Thoracic aorta (tissue), 2 donors: Measurements from ENCODE around the gene AEN. TPM values are rescaled to one million over a fixed set of nuclear protein-coding genes. Genes with fewer than 3 reads are reported as not detected.

Experiments
- ATAC-seq: fragments of 150-250 bp; one replicate; pipeline ENCODE4 v1.8.0; 2017; ENCODE audit warnings: low read depth; ENCODE audit not compliant: insufficient number of reproducible peaks, low FRiP score
- DNase-seq: peaks from one replicate; pipeline ENCODE4 v3.0.0-alpha.2; 2020; ENCODE audit warnings: low spot score
- H3K27ac ChIP-seq, 2 donors: fragments of 200-600 bp; sonication (generic); 1 replicate in 1 of 2; 2 replicates in 1 of 2; pipeline ENCODE4 v1.5.1; 2016; ENCODE audit warnings: mild to moderate bottlenecking in 2 of 2, moderate library complexity in 2 of 2
- H3K27me3 ChIP-seq: fragments of 200-600 bp; sonication (generic); replicated peaks from 2 replicates; pipeline ENCODE4 v1.6.0; 2016; ENCODE audit warnings: mild to moderate bottlenecking; ENCODE audit not compliant: insufficient read depth
- H3K36me3 ChIP-seq: fragments of 200-600 bp; sonication (generic); one replicate; pipeline ENCODE4 v1.5.1; 2016
- H3K4me1 ChIP-seq, 2 donors: fragments of 200-600 bp; sonication (generic); 1 replicate in 1 of 2; 2 replicates in 1 of 2; pipeline versions ENCODE4 v1.5.1 to v1.6.0; 2016; ENCODE audit warnings: low read depth in 2 of 2, mild to moderate bottlenecking in 1 of 2; ENCODE audit not compliant: control insufficient read depth in 1 of 2
- H3K4me3 ChIP-seq: fragments of 200-600 bp; sonication (generic); 2 replicates; pipeline ENCODE4 v1.5.1; 2016; ENCODE audit warnings: mild to moderate bottlenecking
- H3K9me3 ChIP-seq: fragments of 200-600 bp; sonication (generic); 2 replicates; pipeline ENCODE4 v1.5.1; 2016
- CTCF ChIP-seq: fragments of 200-600 bp; sonication (generic); IDR thresholded peaks from one replicate; pipeline ENCODE4 v1.5.1; 2019; ENCODE audit warnings: antibody characterized with exemption
- total RNA-seq, 2 donors: library from RNA; depleted of rRNA; stranded (reverse); fragments of >200 nt; gene quantifications; one replicate each; pipeline versions ENCODE4 v1.1.0 to v1.2.3, GENCODE V29; 2016

Gene AEN
- total RNA-seq, 2 donors from 2014 or later: 36.0 to 36.3 TPM

GRCh38 chr15:88613074-88613944 lies 7.8 kb upstream of the AEN start:
- Histone ChIP-seq H3K27me3 (no peaks in the 10 kb centered on the region), H3K4me1 (no peaks in the 10 kb centered on the region), H3K4me3 (no peak overlapping the region), H3K9me3 (no peaks in the 10 kb centered on the region), H3K36me3 (no peaks in the 10 kb centered on the region), H3K27ac (no peak overlapping the region)
- no peak for ATAC-seq
- DNase-seq: no peak
- TF ChIP-seq CTCF: no peak

- ATAC-seq: no peak
- Histone ChIP-seq H3K4me3 (no peak overlapping the region), H3K9me3 (no peaks in the 10 kb centered on the region), H3K4me1 (peaks cover 0 to 2% of the 10 kb centered on the region in 2 donors), H3K27me3 (no peaks in the 10 kb centered on the region), H3K36me3 (no peaks in the 10 kb centered on the region), H3K27ac (no peak overlapping the region)
- DNase-seq: no peak
- no peak for TF ChIP-seq CTCF
These were observed 5.6 kb upstream of the AEN start for GRCh38 chr15:88615303-88616107.

DNA sequence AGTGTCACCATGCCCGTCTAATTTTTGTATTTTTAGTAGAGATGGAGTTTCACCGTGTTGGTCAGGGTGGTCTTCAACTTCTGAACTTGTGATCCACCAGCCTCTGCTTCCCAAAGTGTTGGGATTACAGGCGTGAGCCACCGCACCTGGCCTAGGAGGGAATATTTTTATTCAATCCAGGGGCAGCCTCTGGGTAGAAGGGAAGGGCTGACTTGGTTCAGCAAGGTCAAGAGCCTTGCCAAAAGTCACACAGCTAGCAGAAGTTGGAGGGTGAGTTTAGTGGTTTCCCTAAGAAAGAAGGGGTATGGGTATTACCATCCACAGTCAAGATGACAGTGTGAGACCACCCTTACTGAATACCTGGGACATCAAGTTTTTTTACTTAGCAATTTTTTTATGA lies 4.9 kb upstream of the AEN start:
- DNase-seq: no peak
- no peak for ATAC-seq
- Histone ChIP-seq H3K4me1 (peaks cover 4 to 6% of the 10 kb centered on the region in 2 donors), H3K9me3 (no peaks in the 10 kb centered on the region), H3K27ac (no peak overlapping the region), H3K27me3 (no peaks in the 10 kb centered on the region), H3K4me3 (no peak overlapping the region), H3K36me3 (no peaks in the 10 kb centered on the region)
- TF ChIP-seq CTCF: no peak

- Histone ChIP-seq H3K4me1 (peaks cover 7 to 13% of the 10 kb centered on the region in 2 donors), H3K27me3 (no peaks in the 10 kb centered on the region), H3K36me3 (no peaks in the 10 kb centered on the region), H3K9me3 (no peaks in the 10 kb centered on the region), H3K27ac (no peak overlapping the region), H3K4me3 (no peak overlapping the region)
- ATAC-seq: no peak
- no peak for TF ChIP-seq CTCF
- no peak for DNase-seq
These were observed 4.0 kb upstream of the AEN start for GRCh38 chr15:88617031-88617722.

GRCh38 chr15:88617790-88618189 lies 3.4 kb upstream of the AEN start:
- ATAC-seq: no peak

More at GRCh38 chr15:88617790-88618189, 3.4 kb upstream of the AEN start:
- no peak for DNase-seq
- Histone ChIP-seq H3K4me3 (no peak overlapping the region), H3K27ac (no peak overlapping the region), H3K36me3 (no peaks in the 10 kb centered on the region), H3K27me3 (no peaks in the 10 kb centered on the region), H3K9me3 (no peaks in the 10 kb centered on the region), H3K4me1 (peaks cover 13 to 19% of the 10 kb centered on the region in 2 donors)
- TF ChIP-seq CTCF: no peak
